Measurements from ENCODE around the gene WDR33.

Gene WDR33

DNA sequence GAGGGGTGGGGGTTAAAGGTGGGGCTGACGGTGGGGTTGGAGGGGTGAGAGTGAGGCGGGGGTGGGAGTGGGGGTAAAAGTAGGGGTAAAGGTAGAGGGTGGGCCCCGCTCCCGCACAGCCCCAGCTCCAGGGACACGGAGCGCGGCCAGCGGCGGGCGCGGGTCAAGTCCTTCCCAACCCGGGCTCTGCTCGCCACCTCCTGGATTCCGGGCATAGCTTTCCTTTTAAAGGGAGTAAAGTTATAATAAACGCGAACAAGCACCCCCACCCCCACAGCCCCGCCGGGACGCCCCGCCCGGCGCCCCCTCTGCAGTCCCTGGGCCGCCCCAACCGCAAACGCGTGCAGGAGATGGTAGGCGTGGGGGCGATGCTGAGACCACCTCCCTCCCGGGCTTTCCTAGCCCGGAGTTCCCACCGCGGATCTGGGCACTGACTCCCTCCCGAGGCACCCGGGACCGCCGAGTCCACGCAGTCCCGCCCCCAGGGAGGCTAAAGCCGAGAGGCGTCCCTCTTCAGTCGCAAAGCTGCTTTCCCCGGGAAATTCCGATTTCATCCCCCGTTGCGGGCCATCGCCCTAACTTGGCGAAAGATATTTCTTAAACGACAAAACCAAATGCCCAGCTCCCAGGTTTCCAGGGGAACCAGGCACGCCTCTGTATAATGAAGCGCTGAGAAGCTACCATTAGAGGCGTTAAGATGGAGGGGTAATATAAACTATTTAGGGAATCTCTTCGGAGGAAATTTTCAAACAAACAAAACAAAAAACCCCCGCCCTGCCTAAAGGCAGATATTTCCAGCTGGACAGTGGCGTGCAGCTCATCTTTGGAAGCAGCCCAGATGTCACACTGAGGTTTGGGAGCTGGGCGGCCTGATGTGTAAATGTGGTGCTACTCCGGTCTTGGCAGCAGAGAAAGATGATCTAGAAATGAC is 135.4 kb downstream of the WDR33 start, which contains the start of gene LIMS2:
Gene LIMS2, minus strand, starts transcription at position 200 of the 931 bp plus-strand sequence. CDS start 506 bp downstream, outside the sequence.
- in situ Hi-C loops (cut with MboI; ENCODE audit: low sequenced_read_pairs) = no loop called here

DNA sequence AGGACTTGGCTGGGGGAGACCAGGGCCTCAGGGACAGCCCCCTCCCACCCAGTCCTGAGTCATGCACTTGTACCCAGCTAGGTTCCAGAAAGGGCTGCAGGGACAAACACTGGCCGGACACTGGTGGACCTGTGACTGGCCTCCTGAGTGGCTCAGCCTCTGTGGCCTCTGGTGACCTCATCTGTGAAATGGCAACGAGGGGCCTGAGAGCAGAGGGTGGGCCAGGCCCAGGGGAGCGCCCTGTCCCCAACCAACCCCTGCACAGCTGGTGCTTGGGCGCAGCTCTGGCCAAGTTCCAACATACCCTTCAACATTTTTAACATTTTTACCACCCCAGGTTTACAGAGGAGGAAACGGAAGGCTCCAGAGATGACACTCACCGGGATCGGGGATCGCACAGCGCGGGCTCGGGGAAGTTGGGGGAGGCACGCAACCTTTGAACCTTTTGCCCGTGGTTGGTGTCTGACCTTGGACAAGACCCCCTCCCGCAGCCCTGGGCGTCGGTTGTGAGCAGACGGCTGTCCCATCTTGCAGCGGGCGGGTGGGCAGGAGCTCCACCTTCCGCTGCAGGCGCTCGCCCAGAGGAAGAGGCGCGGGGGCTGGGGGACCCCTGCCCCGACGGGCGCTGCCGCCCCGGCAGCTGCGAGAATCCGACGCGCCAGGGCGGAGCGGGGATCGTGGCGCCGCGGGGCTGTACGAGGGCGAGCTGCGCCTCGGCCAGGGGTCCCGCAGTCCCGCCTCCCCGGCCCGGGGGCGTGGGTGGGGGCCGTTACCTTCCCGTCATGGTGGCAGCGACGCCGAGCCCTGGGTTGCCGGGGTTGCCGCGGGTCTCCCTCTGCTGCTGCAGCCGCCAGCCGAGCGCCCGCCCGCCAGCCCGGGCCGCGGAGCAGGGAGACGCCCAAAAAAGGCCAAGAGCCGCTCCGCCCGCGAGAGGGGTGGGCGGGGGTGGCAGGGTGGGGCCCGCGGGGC is 136.4 kb downstream of the WDR33 start:
- in situ Hi-C loops (cut with MboI; ENCODE audit: low sequenced_read_pairs) = no loop called here

DNA sequence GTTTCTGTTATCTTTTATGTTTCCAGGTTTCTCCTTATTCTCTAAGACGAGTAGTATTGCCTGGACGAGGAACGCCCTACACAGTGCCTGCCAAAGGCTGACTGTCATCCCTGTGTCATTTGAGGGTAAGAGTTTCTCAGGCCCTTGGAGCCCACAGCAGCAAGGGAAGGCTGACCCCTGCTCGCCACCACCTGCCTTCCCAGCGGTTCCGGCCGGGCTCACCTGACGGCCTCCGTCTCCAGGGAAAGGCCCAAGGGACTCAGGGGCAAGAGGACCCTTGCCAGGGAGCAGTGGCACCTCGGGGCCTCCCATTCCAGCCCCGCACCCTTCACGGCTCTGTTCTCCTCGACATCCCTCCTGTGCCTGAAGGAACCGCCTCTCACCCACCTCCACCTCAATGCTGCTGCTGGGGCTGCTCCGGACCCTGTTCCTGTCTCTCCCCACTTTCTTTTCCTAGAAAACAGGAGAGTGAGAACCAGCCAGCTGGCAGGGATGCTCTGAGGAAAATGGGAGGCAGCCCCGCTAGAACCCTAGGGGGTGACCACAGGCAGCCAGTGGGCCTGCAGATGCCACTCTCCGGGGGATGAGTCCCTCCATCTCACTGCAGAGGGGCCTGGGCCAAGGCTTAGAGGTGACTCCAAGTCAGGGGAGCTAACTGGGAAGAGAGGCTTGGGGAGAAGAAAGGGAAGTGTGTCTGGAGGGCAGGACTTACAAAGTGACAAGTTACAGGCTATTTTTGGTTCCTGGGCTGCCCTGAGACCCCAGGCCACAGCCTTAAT is 137.5 kb downstream of the WDR33 start:
- in situ Hi-C loops (cut with MboI; ENCODE audit: low sequenced_read_pairs) = no loop called here

DNA sequence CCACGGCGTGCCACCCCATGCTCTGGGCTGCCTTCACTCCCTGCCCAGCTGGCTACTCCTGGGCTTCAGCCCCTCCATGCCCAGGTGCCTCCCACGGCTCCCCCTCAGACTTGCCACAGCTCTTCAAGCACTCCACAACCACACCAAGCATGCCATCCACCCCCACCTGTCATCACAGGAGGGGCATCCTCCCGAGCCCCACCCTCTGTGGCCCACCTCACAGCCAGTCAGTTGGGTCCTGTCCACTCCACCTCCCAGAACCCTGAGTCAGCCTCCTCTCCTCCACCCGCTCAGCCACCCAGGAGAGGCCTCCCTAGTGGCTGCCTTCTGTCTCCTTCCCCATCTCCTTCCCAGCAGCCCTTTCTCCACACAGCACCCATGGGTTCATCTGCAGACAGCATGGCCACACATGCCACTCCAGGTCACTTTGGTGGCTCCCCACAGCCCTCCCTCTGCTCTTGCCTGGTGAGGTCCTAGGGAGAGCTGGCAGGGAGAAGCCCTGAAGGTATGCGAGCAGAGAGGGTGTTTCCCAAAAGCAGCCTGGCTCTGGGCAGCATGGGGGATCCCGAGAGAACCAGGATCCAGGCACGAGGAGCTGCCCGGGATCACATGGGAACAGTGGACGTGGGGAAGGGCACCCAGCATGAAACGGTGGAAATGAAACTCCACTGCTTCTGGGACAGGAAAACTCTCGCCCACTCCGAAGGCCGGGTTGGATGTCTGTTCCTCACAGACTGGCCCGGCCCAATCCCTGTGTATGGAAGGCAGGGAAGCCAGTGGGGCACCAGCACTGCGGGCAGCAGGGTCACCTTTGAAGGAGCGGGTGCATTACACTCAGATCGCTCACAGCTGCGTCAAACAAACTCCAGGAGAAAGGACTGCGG is 138.4 kb downstream of the WDR33 start:
- in situ Hi-C loops (cut with MboI; ENCODE audit: low sequenced_read_pairs) = no loop called here

DNA sequence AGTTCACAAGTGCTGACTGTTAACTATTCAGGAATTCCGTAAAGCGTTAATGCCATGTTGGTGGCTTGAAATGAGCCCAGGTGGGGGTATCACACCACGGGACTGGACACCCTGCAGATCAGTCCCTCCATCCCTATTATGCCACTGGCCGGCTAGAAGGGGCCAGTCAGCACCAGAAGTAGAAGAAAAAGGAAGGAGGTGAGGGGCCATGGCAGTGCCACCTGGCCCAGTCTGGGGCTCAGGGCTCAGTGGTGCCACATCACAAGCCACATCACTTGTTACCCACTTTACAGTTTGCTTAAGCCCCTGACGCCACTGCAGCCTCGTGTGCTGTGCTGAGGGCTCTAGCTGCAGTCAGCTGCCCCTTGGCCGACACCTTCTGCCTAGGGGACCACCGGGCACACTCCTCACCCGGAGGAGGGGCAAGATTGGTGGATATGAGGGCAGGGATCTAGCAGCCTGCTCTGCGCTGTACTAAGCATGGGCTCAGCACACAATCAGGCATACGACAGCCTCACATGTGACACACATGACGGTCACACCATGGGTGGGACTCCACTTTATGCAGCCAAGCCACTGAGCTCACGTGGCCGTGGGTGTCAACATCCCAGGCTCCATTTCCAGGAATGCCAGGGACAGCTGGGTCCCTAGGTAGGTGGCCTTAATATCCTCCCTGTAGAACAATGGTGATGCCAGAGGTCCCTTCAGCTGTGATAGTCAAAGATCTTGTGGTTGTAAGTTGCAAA is 139.2 kb downstream of the WDR33 start:
- in situ Hi-C loops (cut with MboI; ENCODE audit: low sequenced_read_pairs) = no loop called here

DNA sequence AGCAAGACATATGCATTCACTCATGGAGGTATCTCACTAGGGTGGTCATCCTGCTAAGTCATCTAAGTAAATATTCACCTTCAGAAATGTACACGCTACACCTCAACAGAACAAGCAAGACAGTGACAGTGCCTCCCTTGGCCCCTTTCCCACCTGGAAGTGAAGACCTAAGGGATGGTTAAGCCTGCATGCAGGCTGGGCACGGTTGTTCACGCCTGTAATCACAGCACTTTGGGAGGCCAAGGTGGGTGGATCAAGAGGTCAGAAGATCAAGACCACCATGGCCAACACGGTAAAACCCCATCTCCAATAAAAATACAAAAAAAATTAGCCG is 140.0 kb downstream of the WDR33 start:
- in situ Hi-C loops (cut with MboI; ENCODE audit: low sequenced_read_pairs) = no loop called here

DNA sequence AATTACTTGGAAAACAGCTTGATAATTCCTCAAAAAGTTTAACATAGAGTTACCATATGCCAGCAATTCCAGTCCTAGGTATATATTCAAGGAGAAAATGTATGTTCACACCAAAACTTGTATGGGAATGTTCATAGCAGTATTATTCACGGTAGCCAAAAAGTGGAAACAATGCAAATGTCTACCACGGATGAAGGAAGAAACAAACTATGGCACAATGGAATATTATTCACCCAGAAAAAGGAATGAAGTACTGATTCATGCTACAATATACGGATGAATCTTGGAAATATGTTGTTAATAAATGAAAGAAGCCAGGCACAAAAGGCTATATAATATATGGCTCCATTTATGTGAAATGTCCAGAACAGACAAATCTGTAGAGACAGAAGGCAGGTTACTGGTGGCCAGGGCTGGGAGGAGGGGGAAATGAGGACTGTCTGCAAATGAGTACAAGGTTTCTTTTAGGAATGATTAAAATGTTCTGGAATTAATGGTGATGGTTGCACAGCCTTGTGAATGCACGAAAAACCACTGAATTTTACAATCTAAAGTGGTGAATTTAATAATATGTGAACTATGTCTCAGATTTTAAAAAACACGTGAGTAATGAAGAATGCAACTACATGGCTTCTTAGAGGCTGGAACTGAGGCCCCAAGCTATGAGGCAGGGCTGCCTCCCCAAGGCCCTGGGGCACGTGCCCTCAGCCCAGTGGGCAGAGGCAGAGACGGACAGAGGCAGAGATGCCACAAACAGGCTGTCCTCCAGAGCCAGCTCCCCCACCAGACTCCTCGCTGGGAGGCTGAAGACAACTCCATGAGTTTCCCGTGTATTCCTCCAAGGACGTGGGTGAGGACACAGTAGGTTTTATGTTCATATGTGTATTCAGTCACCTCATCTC is 140.7 kb downstream of the WDR33 start:
- in situ Hi-C loops (cut with MboI; ENCODE audit: low sequenced_read_pairs) = no loop called here

DNA sequence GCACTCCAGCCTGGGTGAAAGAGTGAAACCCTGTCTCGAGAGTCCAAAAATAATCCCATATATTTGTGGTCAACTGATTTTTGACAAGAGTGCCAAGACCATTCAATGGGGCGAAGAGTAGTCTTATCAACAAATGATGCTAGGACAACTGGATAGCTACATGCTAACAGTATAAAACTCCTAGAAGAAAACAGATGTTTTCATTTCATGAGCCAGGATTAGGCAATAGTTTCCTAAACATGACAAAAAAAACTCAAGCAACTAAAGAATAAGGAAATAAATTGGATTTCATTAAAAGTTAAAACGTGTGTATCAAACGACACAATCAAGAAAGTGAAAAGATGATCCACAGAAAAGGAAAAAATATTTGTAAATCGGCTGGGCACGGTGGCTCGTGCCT is 141.9 kb downstream of the WDR33 start:
- in situ Hi-C loops (cut with MboI; ENCODE audit: low sequenced_read_pairs) = no loop called here

DNA sequence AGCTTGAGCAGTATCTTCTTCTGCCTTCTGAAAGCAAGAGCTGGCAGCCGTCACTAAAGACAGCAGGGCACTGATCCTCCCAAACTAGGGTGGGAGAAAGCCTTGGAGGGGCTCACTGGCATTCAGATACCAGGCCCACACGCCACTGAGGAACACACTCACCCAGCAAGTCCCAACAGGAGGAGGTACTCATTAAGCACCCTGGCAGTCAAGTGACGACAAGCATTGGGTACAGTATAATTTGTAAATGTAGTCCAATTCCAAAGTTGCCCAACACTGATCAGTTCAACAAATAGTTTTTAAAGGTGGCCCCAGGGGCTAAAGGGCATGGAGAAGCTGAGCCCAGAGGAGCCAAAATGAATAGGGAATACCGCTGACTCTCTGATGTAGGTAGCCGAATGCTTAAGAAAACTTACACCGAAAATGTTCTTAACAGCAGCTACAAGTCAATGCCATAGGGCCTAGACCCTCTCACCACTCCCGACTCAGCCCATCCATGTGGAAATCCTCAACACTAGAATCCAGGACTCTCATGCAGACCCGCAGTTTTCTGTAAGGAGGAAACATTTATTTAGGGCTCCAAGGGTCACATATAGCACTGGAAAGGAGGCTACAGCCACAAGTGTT is 145.6 kb downstream of the WDR33 start:
- in situ Hi-C loops (cut with MboI; ENCODE audit: low sequenced_read_pairs) = no loop called here

DNA sequence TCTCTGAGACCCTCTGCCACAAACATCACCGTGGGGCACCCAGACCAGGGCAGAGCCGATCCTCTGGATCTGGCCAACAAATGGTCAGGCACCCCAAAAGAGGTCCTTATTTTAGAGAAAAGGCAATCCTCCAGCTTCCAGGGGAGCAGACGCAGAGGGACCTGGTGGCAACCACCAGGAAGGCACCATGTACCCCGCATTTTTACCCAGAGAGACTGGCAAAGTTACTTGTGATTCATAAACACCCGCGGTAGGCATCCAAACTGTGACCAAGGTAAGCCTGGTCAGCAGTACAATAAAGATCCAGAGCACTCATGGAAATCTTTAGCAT is 146.1 kb downstream of the WDR33 start:
- in situ Hi-C loops (cut with MboI; ENCODE audit: low sequenced_read_pairs) = no loop called here

DNA sequence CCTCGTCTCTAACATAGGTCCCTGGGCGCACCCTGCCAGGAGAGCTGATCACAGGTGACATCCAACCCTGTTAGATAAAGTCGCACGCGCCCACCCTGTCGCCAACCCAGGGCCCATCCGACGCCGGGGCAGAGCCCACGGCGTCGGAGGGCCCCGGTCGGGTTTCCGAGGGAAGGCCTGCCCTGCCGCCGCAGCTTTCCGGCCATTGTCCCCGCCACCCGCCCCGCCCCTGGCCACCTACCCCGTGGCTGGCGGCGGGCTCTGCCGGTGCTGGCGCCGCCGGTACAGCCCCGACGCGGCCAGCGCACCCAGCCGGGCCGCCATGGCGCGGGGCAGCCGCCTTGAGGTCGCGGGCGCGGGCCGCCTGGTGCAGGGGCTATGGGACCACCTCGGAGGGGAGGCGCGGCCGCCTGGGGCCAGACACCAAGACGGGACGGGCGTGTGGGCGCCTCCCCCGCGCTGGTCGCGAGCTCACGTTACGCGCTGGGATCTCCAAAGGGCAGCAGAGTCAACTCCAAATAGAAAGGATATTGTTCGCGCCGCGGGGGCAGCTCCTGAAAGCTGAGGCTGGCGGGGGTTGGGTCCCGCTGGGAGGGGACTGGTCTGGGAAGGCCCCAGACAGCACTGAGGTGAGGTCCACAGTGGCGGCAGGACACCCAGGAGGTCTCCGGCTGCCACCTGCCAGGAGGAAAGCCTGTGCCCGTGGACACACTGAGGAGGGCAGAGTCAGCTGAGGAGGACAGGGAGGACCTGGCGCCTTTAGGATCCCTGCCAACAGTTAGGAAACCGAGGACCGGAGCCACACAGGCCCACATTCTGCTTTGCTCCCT is 146.7 kb downstream of the WDR33 start:
- in situ Hi-C loops (cut with MboI; ENCODE audit: low sequenced_read_pairs) = no loop called here

DNA sequence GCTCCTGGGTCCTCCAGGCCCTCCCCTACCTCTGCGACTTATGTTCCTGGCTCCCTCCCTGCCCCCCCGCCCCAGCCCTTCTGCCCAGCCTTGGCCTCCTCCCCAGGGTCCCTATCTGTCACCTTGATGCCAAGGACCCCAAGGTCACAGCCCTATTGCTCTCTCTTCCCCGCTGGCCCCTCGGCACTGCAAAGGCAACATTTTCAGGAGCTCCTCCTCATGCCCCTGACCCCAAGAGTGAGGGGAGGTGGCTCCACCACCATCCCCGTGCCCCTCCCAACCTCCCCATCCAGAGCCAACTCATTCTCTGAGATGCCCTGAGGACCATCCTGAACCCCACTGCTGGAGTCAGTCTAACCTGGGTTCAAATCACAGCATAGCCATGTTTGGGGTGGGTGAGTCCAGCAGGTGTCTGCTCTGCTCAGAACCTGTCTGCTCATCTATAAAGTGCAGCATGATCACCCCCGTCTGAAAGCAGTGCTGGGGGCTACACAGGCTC is 147.4 kb downstream of the WDR33 start:
- in situ Hi-C loops (cut with MboI; ENCODE audit: low sequenced_read_pairs) = no loop called here

DNA sequence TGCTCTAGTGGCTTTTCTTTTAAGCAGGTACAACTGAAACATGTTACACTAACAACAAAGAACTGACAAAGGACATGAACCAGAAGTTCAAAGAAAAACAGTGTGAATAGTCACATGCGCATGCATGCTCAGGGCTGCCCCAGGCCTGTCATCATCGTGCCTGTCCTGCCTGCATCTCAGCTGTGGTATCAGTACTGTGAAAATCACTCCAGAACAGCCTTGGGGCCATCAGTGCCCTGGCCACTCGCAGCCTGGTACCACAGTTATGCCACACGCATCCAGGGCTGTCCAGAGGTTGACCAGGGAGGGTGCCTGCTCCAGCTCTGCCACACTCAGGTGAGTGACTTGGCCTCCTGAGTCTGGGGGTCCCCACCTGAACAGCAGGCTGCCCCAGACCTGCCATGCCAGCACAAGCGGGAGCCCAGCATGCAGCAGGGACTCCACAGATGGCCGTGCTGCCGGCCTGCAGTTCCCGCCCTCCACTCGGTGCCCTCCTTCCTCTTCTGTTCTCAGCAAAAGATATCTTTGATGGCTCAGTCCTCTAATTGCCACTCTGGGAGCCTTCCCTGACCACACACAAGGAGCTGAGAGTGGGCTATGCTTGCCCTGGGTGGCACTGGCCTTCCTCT is 147.9 kb downstream of the WDR33 start:
- in situ Hi-C loops (cut with MboI; ENCODE audit: low sequenced_read_pairs) = no loop called here

DNA sequence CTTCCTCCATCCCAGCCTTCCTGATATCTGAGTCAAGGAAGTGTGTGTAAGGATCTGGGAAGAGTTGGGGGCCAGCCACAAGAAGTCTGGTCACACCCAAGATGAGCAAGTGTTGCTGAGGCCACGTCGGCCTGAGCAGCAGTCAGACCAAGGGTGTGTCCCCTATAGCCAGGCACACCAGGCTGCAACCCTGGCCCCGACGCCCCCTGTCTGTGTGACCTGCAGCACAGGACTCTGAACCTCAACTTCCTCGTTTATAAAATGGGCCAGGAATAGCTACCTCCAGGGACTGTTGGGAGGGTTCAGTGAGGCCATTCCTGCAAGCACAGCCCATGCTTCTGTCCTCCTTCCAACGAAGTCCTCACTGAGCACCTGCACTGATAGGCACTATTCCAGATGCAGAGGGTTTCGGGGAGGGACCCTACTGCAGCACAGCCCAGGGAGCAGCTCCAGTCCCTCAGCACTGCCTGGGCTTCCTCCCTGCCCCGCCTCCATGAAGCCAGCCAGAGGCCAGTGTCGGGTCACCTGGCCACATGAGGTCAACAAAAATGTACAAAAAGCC is 148.9 kb downstream of the WDR33 start:
- in situ Hi-C loops (cut with MboI; ENCODE audit: low sequenced_read_pairs) = no loop called here

DNA sequence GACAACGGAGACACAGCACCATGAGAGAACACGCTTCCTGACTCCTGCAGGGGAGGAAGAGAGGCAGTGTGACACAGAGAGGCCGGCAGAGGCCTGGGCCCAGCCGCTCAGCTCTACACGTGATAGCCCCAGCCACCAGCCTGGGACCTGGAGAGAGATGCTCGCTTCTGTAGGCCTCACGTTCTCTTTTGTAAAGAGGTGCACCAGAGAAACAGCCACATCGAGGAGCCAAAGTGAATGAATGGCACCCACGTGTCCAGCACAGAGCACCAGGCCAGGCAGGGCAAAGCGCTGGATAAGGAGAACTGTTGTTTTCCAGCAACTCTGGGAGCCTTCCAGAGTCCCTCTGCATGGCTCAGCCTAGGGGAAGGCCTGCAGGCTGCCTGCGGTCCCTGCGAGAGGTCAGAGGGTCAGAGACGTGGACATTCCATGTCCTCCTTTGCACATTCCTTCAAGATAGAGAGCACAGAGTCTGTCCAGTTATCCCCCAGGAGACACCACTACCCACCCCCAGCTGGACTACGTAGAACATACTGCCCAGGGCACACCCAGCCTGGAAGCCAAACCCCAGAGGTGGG is 149.8 kb downstream of the WDR33 start:
- in situ Hi-C loops (cut with MboI; ENCODE audit: low sequenced_read_pairs) = no loop called here

DNA sequence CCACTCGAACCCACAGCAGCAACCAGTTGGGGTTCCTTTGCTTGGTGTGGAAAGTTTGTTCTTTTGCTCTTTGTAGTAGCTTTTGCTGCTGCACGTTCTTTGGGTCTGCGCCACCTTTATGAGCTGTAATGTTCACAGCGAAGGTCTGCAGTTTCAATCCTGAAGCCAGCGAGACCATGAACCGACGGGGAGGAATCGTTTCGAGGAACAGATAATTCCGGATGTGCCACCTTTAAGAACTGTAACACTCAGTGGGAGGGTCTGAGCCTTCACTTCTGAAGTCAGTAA is 150.7 kb downstream of the WDR33 start:
- in situ Hi-C loops (cut with MboI; ENCODE audit: low sequenced_read_pairs) = no loop called here

Measured in hTERT RPE-1 (cell line).